ENCODE measurements around the gene MCCD1. TPM values are rescaled to one million over a fixed set of nuclear protein-coding genes. Genes with fewer than 3 reads are reported as not detected.

Gene MCCD1
- total and polyA plus RNA-seq, 2 of the 13 experiments (the other 11 are each of a cell fraction or from before 2014, with no cell fraction given): 0.15 TPM; not detected in 1

DNA sequence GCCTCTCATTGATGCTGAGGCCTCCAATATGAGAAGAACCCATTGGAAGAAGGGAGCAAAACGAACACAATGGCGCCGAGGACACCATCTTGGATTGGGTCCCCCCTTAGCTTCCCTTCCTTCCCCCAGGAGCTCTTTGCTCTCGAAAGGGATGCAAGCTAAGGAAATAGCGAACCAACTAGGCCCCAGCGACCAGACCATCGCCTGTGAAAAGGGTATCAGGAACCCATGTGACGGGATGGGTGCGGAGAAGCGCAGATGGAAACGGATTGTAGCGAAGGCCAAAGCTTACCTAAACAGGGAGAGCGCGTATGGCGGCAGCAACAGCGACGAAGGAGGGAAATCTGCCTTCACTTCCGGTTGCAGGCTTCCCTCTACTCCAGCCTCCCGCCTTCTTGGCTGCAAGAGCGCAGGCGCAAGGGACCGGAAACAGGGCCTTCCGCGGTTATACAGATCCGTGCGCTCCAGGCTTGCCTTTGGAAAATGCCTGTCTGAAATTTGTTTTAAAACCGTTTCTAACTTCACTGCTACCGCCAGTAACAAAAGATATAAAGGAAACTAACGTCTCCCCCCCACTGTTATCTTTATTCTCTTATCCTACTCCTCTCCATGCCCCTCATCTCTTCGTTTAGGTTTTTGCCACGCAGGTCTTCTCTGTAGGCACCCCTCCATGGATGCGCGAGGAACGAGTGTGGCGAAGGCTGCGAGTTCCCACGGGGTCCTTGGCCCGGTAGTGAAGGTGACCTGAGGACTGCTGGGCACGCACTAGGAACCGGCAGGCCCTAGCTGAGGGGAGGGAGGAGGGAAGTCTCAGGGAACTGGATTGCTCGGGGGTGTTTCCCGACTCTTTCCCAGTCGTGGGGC lies 13.1 kb downstream of the MCCD1 start, which contains the start of gene DDX39B (continued):
- TF ChIP-seq, protein P1, sequence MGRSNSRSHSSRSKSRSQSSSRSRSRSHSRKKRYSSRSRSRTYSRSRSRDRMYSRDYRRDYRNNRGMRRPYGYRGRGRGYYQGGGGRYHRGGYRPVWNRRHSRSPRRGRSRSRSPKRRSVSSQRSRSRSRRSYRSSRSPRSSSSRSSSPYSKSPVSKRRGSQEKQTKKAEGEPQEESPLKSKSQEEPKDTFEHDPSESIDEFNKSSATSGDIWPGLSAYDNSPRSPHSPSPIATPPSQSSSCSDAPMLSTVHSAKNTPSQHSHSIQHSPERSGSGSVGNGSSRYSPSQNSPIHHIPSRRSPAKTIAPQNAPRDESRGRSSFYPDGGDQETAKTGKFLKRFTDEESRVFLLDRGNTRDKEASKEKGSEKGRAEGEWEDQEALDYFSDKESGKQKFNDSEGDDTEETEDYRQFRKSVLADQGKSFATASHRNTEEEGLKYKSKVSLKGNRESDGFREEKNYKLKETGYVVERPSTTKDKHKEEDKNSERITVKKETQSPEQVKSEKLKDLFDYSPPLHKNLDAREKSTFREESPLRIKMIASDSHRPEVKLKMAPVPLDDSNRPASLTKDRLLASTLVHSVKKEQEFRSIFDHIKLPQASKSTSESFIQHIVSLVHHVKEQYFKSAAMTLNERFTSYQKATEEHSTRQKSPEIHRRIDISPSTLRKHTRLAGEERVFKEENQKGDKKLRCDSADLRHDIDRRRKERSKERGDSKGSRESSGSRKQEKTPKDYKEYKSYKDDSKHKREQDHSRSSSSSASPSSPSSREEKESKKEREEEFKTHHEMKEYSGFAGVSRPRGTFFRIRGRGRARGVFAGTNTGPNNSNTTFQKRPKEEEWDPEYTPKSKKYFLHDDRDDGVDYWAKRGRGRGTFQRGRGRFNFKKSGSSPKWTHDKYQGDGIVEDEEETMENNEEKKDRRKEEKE (IDR thresholded peaks at IDR 0.05): no peak
- TF ChIP-seq POGK (CRISPR knock-in tag; conservative IDR thresholded peaks at IDR 0.05) (peak; percentile 92), BORCS8-MEF2B (CRISPR knock-in tag; IDR thresholded peaks at IDR 0.05) (peak; percentile 63; the same call in 1 of the 2 replicates), SRSF4 (IDR thresholded peaks at IDR 0.05; ENCODE audit: low read depth, low read length, poor library complexity, severe bottlenecking) (no peak), ZNF652 (CRISPR knock-in tag; IDR thresholded peaks at IDR 0.05; ENCODE audit: borderline replicate concordance, low read depth) (no peak; the same call in 1 of the 2 replicates), KAT2B (IDR thresholded peaks at IDR 0.05; ENCODE audit: borderline replicate concordance, low read depth, low read length) (peak; percentile 27; the same call in 1 of the 2 replicates), ZBTB3 (CRISPR knock-in tag; IDR thresholded peaks at IDR 0.05; ENCODE audit: borderline replicate concordance, low read depth) (peak; percentile 63; the same call in 1 of the 2 replicates), CBFB (CRISPR knock-in tag; IDR thresholded peaks at IDR 0.05) (peak; percentile 61; the same call in 1 of the 2 replicates), ZFP41 (CRISPR knock-in tag; IDR thresholded peaks at IDR 0.05; ENCODE audit: borderline replicate concordance) (no peak), ZFP62 (CRISPR knock-in tag; IDR thresholded peaks at IDR 0.05) (no peak), RBFOX2 (IDR thresholded peaks at IDR 0.05; ENCODE audit: low read depth, low read length) (peak; percentile 78), ZNF441 (CRISPR knock-in tag; IDR thresholded peaks at IDR 0.05; ENCODE audit: borderline replicate concordance) (peak; percentile 83; the same call in 1 of the 2 replicates), HDAC1 (CRISPR knock-in tag; IDR thresholded peaks at IDR 0.05) (peak; percentile 85), ZNF614 (CRISPR knock-in tag; IDR thresholded peaks at IDR 0.05; ENCODE audit: borderline replicate concordance) (peak; percentile 75), SIN3B (IDR thresholded peaks at IDR 0.05; ENCODE audit: low read length) (peak; percentile 50; the same call in 1 of the 2 replicates), JUNB (CRISPR knock-in tag; IDR thresholded peaks at IDR 0.05; ENCODE audit: borderline replicate concordance) (no peak), TAF1 (CRISPR knock-in tag; IDR thresholded peaks at IDR 0.05) (peak; percentile 100), ZNF674 (CRISPR knock-in tag; IDR thresholded peaks at IDR 0.05; ENCODE audit: low read depth) (0 out of 2 replicates have a peak, but pooled peaks have one; percentile 37), TGIF2 (CRISPR knock-in tag; IDR thresholded peaks at IDR 0.05) (peak; percentile 79), BRCA1 (CRISPR knock-in tag; IDR thresholded peaks at IDR 0.05) (no peak; the same call in 1 of the 2 replicates)
- TF ChIP-seq, protein P2, sequence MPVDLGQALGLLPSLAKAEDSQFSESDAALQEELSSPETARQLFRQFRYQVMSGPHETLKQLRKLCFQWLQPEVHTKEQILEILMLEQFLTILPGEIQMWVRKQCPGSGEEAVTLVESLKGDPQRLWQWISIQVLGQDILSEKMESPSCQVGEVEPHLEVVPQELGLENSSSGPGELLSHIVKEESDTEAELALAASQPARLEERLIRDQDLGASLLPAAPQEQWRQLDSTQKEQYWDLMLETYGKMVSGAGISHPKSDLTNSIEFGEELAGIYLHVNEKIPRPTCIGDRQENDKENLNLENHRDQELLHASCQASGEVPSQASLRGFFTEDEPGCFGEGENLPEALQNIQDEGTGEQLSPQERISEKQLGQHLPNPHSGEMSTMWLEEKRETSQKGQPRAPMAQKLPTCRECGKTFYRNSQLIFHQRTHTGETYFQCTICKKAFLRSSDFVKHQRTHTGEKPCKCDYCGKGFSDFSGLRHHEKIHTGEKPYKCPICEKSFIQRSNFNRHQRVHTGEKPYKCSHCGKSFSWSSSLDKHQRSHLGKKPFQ (CRISPR knock-in tag; IDR thresholded peaks at IDR 0.05; ENCODE audit: insufficient replicate concordance): peak; percentile 84
- TF ChIP-seq, protein P3, sequence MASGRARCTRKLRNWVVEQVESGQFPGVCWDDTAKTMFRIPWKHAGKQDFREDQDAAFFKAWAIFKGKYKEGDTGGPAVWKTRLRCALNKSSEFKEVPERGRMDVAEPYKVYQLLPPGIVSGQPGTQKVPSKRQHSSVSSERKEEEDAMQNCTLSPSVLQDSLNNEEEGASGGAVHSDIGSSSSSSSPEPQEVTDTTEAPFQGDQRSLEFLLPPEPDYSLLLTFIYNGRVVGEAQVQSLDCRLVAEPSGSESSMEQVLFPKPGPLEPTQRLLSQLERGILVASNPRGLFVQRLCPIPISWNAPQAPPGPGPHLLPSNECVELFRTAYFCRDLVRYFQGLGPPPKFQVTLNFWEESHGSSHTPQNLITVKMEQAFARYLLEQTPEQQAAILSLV (CRISPR knock-in tag; IDR thresholded peaks at IDR 0.05; ENCODE audit: borderline replicate concordance): peak; percentile 93; the same call in 1 of the 2 replicates

Data from HepG2 (cell line).